GM19397 (cell line): Measurements from ENCODE around the gene PIAS4.

ENCODE experiments used
- ATAC-seq: cut with Tn5 transposase; IDR thresholded peaks from one replicate; pipeline ENCODE4 v1.9.1; 2021; ENCODE audit warnings: mild to moderate bottlenecking, moderate library complexity; ENCODE audit not compliant: unreplicated experiment

The PIAS4 gene

GRCh38 chr19:4068047-4068966 is 60.8 kb downstream of the PIAS4 start:
- ATAC-seq = no peak

DNA sequence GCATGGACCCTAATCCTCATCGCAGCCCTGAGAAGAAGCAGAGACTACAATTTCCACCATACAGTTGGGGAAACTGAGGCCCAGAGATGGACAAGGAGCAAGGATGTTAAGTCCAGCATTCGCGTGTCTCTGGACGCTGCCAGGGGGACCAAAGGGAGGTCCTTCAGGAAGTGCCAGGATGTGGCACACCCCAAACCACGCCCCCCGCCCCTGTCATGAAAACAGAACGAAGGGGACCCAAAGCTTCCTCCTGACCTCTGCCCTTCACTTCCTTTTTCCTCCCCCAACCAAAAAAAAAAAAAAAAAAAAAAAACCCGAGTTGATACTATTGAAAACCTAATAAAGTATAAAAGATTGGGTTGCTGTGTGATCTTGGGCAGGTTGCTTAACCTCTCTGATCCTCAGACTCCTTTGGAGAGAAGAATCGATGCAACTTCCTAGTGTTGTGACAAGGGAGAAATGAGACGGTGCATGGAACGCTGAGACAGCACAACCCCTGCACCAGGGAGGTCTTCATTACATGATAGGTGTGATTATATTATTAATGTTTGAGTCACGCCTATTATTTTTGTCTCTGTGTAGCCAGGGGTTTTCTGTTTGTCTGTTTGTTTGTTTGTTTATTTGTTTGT is 61.9 kb downstream of the PIAS4 start:
- ATAC-seq = no peak

GRCh38 chr19:4071610-4072009 is 64.1 kb downstream of the PIAS4 start:
- ATAC-seq = no peak

DNA sequence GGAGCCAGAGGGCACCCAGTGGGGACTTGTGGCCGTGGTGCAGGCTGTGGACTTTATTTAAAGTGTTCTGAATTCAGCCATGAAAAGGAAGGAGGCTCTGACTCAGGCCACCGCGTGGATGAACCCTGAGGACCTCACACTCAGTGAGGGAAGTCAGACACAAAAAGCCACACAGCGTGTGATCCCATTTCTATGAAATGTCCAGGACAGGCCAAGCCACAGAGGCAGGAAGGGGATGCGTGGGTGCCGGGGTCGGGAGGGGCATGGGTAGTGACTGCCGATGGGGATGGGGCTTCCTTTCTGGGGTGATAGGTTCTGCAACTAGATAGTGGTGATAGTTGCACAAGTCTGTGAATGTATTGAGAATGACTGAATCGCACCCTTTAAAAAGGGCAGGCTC is 67.8 kb downstream of the PIAS4 start:
- no peak for ATAC-seq

DNA sequence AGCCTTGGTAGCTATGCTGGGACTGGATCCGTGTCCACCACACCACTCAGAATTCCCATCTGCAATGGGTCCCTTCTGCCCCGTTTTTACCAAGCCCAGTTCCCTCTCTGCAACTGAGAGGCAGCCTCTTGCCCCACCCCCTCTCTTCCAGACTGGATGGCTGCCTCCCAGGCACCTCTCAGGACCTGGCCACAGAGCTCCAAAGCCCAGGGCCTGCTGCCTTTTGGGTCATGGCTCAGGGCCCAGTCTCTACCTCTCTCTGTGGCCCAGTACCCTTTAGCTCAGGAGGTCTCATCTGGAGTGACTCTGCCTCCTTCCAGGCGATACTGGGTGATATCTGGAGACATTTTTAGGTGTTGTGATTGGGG is 69.5 kb downstream of the PIAS4 start:
- no peak for ATAC-seq

GRCh38 chr19:4077800-4078684 is 70.5 kb downstream of the PIAS4 start:
- ATAC-seq = no peak

DNA sequence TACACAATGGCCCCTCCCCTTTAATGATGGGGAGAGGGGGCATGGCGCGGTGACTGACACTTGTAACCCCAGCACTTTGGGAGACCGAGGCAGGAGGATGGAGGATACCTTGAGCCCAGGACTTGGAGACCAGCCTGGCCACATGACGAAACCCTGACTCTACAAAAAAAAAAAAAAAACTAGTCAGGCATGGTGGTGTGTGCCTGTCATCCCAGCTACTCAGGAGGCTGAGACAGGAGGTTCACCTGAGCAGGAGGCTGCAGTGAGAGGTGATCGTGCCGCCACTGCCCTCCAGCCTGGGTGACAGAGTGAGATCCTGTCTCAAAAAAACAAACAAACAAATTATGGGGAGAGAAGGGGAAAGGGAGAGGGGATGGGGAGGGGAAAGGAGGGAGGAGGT is 72.9 kb downstream of the PIAS4 start:
- ATAC-seq = no peak

- no peak for ATAC-seq
Observed at GRCh38 chr19:4081441-4082129, 74.0 kb downstream of the PIAS4 start.

GRCh38 chr19:4082172-4082571 is 74.6 kb downstream of the PIAS4 start:
- no peak for ATAC-seq

- no peak for ATAC-seq
Observed at GRCh38 chr19:4083677-4084546, 76.4 kb downstream of the PIAS4 start.

DNA sequence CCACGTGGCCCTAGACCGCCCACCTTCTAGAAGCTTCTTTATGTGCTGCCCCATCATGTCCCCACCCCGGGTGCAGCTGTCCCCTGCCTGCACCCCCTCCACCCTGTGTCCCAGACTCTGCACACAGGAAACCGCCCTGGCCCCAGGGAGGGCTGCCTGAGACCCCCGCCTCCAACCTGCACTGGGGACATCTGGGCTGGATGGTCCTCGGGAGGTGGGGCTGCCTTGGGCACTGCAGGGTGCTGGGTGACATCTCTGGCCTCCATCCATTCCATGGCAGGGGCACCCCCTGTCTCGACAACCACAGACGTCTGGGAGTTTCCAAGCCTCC is 77.0 kb downstream of the PIAS4 start:
- no peak for ATAC-seq

GRCh38 chr19:4086411-4086867 is 78.9 kb downstream of the PIAS4 start:
- ATAC-seq = no peak

DNA sequence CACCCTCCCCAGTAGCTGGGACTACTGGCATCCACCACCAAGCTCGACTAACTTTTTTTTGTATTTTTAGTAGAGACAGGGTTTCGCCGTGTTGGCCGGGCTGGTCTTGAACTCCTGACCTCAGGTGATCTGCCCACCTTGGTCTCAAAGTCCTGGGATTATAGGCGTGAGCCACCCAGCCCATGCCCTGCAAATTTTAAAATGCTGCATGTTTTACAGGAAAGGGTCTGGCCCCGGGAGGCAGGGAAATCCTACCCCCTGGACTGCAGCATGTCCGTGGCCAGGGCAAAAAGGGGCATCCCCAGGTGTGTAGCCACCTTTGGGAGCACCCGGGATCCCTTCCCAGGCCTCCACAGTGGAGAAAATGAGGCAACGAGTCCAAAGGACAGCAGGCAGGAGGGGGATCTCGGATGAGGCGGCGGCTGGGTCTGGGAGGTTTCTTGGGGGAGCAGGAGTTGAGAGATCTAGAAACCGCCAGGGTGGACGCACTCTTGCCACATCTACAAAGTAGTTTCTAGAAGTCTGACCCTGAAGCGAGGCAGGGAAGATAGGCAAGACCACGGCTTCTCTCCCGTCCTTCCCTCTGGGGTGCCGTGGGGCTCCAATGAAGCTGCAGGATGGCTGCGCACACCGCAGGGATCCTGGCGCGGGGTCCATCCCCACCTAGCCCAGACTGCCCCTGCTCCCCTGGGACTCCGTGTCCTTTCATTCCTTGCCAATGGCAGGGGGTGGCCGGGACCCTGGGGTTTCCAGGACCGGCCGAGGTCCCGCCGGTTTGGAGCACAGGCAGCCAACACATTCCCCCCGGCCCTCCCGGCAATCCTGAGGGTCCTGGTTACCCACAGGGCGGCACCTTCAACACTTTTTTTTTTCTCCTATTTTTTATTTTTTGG is 80.5 kb downstream of the PIAS4 start:
- ATAC-seq = no peak

- ATAC-seq = no peak
Observed at GRCh38 chr19:4088975-4089374, 81.4 kb downstream of the PIAS4 start.
